Osteocyte (in vitro differentiated cells): Measurements from ENCODE around the gene NR2E3. TPM values are rescaled to one million over a fixed set of nuclear protein-coding genes. Genes with fewer than 3 reads are reported as not detected.
"Not testable (repeated sequence)": the region's sequence is repeated elsewhere in the genome, so short reads cannot be mapped to it uniquely, and the experiment has no call there.

ENCODE experiments used
- DNase-seq: peaks from one replicate; pipeline ENCODE4 v3.0.0; 2021; ENCODE audit warnings: mixed read lengths; ENCODE audit not compliant: unreplicated experiment; ENCODE audit errors: extremely low spot score
- H3K27ac Mint-ChIP-seq: one replicate; pipeline ENCODE4 v1.8.0; 2021; ENCODE audit warnings: mild to moderate bottlenecking, mixed read lengths; ENCODE audit not compliant: unreplicated experiment
- H3K27me3 Mint-ChIP-seq: one replicate; pipeline ENCODE4 v1.8.0; 2021; ENCODE audit warnings: mixed read lengths; ENCODE audit not compliant: unreplicated experiment
- H3K36me3 Mint-ChIP-seq: one replicate; pipeline ENCODE4 v1.8.0; 2021; ENCODE audit warnings: mixed read lengths; ENCODE audit not compliant: unreplicated experiment
- H3K4me1 Mint-ChIP-seq: one replicate; pipeline ENCODE4 v1.8.0; 2021; ENCODE audit warnings: mixed read lengths; ENCODE audit not compliant: unreplicated experiment
- H3K4me3 Mint-ChIP-seq: one replicate; pipeline ENCODE4 v1.8.0; 2021; ENCODE audit warnings: mild to moderate bottlenecking, moderate library complexity, mixed read lengths; ENCODE audit not compliant: unreplicated experiment
- H3K9me3 Mint-ChIP-seq: one replicate; pipeline ENCODE4 v1.8.0; 2021; ENCODE audit warnings: mixed read lengths; ENCODE audit not compliant: unreplicated experiment
- total RNA-seq: library from RNA; stranded (reverse); gene quantifications from 2 replicates; pipeline ENCODE4 v1.2.1, GENCODE V29; 2021
- TF ChIP-seq, protein P1 (sequence below): fragments of 200-600 bp; sonication (generic); IDR thresholded peaks from 2 replicates; pipeline ENCODE4 v1.5.0; 2021; ENCODE audit warnings: antibody characterized with exemption, mild to moderate bottlenecking, moderate library complexity

The NR2E3 gene
- total RNA-seq, 1 donor from 2014 or later, result not detected

DNA sequence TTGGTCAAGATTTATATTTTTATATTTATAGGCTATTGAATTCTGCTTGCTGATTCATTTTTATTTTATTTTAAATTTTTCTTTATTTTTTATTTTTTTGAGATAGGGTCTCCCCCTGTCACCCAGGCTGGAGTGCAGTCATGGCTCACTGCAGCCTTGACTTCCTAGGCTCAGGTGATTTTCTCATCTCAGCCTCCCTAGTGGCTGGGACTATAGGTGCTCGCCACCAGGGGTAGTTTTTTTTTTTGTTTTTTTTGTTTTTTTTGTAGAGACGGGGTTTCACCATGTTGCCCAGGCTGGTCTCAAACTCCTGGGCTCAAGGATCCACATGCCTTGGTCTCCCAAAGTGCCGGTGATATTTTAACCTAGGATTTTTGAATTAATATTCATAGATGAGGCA lies 31.2 kb downstream of the NR2E3 start:
- Mint-ChIP-seq H3K4me1 (peaks cover 2% of the 10 kb centered on the region), H3K27ac (no peak overlapping the region)

GRCh38 chr15:71844916-71845315 lies 34.6 kb downstream of the NR2E3 start:
- no peak for DNase-seq
- TF ChIP-seq, protein P1, sequence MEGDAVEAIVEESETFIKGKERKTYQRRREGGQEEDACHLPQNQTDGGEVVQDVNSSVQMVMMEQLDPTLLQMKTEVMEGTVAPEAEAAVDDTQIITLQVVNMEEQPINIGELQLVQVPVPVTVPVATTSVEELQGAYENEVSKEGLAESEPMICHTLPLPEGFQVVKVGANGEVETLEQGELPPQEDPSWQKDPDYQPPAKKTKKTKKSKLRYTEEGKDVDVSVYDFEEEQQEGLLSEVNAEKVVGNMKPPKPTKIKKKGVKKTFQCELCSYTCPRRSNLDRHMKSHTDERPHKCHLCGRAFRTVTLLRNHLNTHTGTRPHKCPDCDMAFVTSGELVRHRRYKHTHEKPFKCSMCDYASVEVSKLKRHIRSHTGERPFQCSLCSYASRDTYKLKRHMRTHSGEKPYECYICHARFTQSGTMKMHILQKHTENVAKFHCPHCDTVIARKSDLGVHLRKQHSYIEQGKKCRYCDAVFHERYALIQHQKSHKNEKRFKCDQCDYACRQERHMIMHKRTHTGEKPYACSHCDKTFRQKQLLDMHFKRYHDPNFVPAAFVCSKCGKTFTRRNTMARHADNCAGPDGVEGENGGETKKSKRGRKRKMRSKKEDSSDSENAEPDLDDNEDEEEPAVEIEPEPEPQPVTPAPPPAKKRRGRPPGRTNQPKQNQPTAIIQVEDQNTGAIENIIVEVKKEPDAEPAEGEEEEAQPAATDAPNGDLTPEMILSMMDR, result no peak

More for the DNA sequence above, 31.2 kb downstream of the NR2E3 start:
- Mint-ChIP-seq H3K36me3 (peaks cover 34% of the 10 kb centered on the region), H3K9me3 (no peaks in the 10 kb centered on the region), H3K4me3 (no peak overlapping the region), H3K27me3 (no peaks in the 10 kb centered on the region)
- DNase-seq, result no peak
- TF ChIP-seq, protein P1, result no peak

GRCh38 chr15:71853543-71853942 lies 43.2 kb downstream of the NR2E3 start:
- DNase-seq, result no peak
- H3K4me3 Mint-ChIP-seq, result no peak overlapping the region
- H3K4me1 Mint-ChIP-seq, result peaks cover 3% of the 10 kb centered on the region
- H3K36me3 Mint-ChIP-seq, result peaks cover 41% of the 10 kb centered on the region
- TF ChIP-seq, protein P1, result no peak
- no peaks in the 10 kb centered on the region for H3K9me3 Mint-ChIP-seq
- no peak overlapping the region for H3K27ac Mint-ChIP-seq
- no peaks in the 10 kb centered on the region for H3K27me3 Mint-ChIP-seq

More at GRCh38 chr15:71844916-71845315, 34.6 kb downstream of the NR2E3 start:
- no peak overlapping the region for H3K27ac Mint-ChIP-seq
- H3K9me3 Mint-ChIP-seq, result no peaks in the 10 kb centered on the region
- H3K36me3 Mint-ChIP-seq, result peaks cover 48% of the 10 kb centered on the region
- no peaks in the 10 kb centered on the region for H3K27me3 Mint-ChIP-seq
- H3K4me1 Mint-ChIP-seq, result no peaks in the 10 kb centered on the region
- no peak overlapping the region for H3K4me3 Mint-ChIP-seq

DNA sequence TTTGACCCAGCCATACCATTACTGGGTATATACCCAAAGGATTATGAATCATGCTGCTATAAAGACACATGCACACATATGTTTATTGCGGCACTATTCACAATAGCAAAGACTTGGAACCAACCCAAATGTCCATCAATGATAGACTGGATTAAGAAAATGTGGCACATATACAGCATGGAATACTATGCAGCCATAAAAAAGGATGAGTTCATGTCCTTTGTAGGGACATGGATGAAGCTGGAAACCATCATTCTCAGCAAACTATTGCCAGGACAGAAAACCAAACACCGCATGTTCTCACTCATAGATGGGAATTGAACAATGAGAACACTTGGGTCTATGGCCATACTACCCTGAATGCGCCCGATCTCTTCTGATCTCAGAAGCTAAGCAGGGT lies 47.9 kb downstream of the NR2E3 start:
- not testable (repeated sequence) for DNase-seq, H3K27ac Mint-ChIP-seq, H3K4me1 Mint-ChIP-seq, H3K9me3 Mint-ChIP-seq, H3K4me3 Mint-ChIP-seq, H3K27me3 Mint-ChIP-seq
- H3K36me3 Mint-ChIP-seq, result peaks cover 38% of the 10 kb centered on the region
